Measurements from ENCODE around the gene BAHCC1. TPM values are rescaled to one million over a fixed set of nuclear protein-coding genes. Genes with fewer than 3 reads are reported as not detected.

BAHCC1 gene
- total RNA-seq, 3 donors from 2014 or later: 7.4 to 17.0 (median 11.7) TPM

GRCh38 chr17:81443269-81443668 lies 48.0 kb downstream of the BAHCC1 start:
- no peaks in the 10 kb centered on the region for H3K36me3 ChIP-seq
- H3K27ac ChIP-seq: no peak overlapping the region
- H3K9me3 ChIP-seq: no peaks in the 10 kb centered on the region
- no peaks in the 10 kb centered on the region for H3K27me3 ChIP-seq
- DNase-seq (ENCODE audit: low spot score in 2 of 2): no peak
- TF ChIP-seq POLR2A (IDR thresholded peaks at IDR 0.05) (no peak), CTCF (IDR thresholded peaks at IDR 0.05) (no peak), POLR2AphosphoS5 (IDR thresholded peaks at IDR 0.05) (no peak)
- H3K4me3 ChIP-seq: no peak overlapping the region
- intact Hi-C loops (cut with DNase I; ENCODE audit: low total_unique reads): no loop called here
- H3K4me1 ChIP-seq: no peaks in the 10 kb centered on the region

- Histone ChIP-seq H3K27me3 (no peaks in the 10 kb centered on the region), H3K9me3 (no peaks in the 10 kb centered on the region), H3K36me3 (no peaks in the 10 kb centered on the region), H3K27ac (no peak overlapping the region), H3K4me3 (no peak overlapping the region), H3K4me1 (no peaks in the 10 kb centered on the region)
- TF ChIP-seq POLR2AphosphoS5 (IDR thresholded peaks at IDR 0.05) (no peak), POLR2A (IDR thresholded peaks at IDR 0.05) (no peak), CTCF (IDR thresholded peaks at IDR 0.05) (no peak)
- intact Hi-C loops (cut with DNase I; ENCODE audit: low total_unique reads): no loop called here
- no peak for DNase-seq (ENCODE audit: low spot score in 2 of 2)
Observed at GRCh38 chr17:81444610-81445339, 49.5 kb downstream of the BAHCC1 start.

- intact Hi-C loops (cut with DNase I; ENCODE audit: low total_unique reads): no loop called here
- no peaks in the 10 kb centered on the region for H3K27me3 ChIP-seq
- TF ChIP-seq POLR2AphosphoS5 (IDR thresholded peaks at IDR 0.05): no peak
- no peak for TF ChIP-seq POLR2A (IDR thresholded peaks at IDR 0.05)
- no peak for TF ChIP-seq CTCF (IDR thresholded peaks at IDR 0.05)
- no peaks in the 10 kb centered on the region for H3K4me1 ChIP-seq
- no peaks in the 10 kb centered on the region for H3K36me3 ChIP-seq
- H3K27ac ChIP-seq: no peak overlapping the region
- H3K9me3 ChIP-seq: no peaks in the 10 kb centered on the region
- H3K4me3 ChIP-seq: no peak overlapping the region
- DNase-seq (ENCODE audit: low spot score in 2 of 2): no peak
Observed at GRCh38 chr17:81445642-81446503, 50.6 kb downstream of the BAHCC1 start.

- Histone ChIP-seq H3K27ac (no peak overlapping the region), H3K4me1 (no peaks in the 10 kb centered on the region), H3K4me3 (no peak overlapping the region), H3K9me3 (no peaks in the 10 kb centered on the region), H3K36me3 (no peaks in the 10 kb centered on the region), H3K27me3 (no peaks in the 10 kb centered on the region)
- no peak for DNase-seq (ENCODE audit: low spot score in 2 of 2)
- intact Hi-C loops (cut with DNase I; ENCODE audit: low total_unique reads): no loop called here
- TF ChIP-seq CTCF (IDR thresholded peaks at IDR 0.05): no peak
Observed at GRCh38 chr17:81447331-81447933, 52.2 kb downstream of the BAHCC1 start.

- intact Hi-C loops (cut with DNase I; ENCODE audit: low total_unique reads): no loop called here
- Histone ChIP-seq H3K27me3 (no peaks in the 10 kb centered on the region), H3K9me3 (no peaks in the 10 kb centered on the region), H3K4me1 (no peaks in the 10 kb centered on the region), H3K4me3 (no peak overlapping the region), H3K36me3 (no peaks in the 10 kb centered on the region), H3K27ac (no peak overlapping the region)
- TF ChIP-seq POLR2A (IDR thresholded peaks at IDR 0.05): no peak
- no peak for TF ChIP-seq POLR2AphosphoS5 (IDR thresholded peaks at IDR 0.05)
- no peak for TF ChIP-seq CTCF (IDR thresholded peaks at IDR 0.05)
- DNase-seq (ENCODE audit: low spot score in 2 of 2): no peak
Observed at GRCh38 chr17:81448442-81448841, 53.2 kb downstream of the BAHCC1 start.
